ENCODE measurements around the gene EMX1. TPM values are rescaled to one million over a fixed set of nuclear protein-coding genes. Genes with fewer than 3 reads are reported as not detected.

EMX1 gene
- total and polyA plus RNA-seq, 2 of the 13 experiments (the other 11 are each of a cell fraction or from before 2014, with no cell fraction given) = 0.62 to 4.9 TPM

- H3K9ac ChIP-seq (ENCODE audit: insufficient read depth, low read depth, low read length) = no peak overlapping the region
- H2AFZ ChIP-seq (ENCODE audit: low read length) = no peak overlapping the region
- H3K36me3 ChIP-seq (replicated peaks in 1 of 2; ENCODE audit: control insufficient read depth in 1 of 2, insufficient read depth in 2 of 2, low read length in 2 of 2) = no peaks in the 10 kb centered on the region
- 75% methylated on average over 7 of the region's 12 CpGs for WGBS (ENCODE audit: low lambda C conversion rate)
- FAIRE-seq (no peak), DNase-seq (ENCODE audit: low spot score) (no peak), ATAC-seq (no peak)
- CTCF ChIA-PET (ENCODE audit: low intra/inter-chr PET ratio, low total read pairs) = interaction anchor here (4.9 kb wide), 1 partner anchor 40 kb away, joined by 67 read pairs; no protein-coding TSS in a partner anchor
- in situ Hi-C loops (cut with HindIII; ENCODE audit: extremely low pct_ligation_motif_present, low pct_unique_long_range_greater_than_20kb) (no loop called here), intact Hi-C loops (cut with micrococcal nuclease; ENCODE audit: unreplicated experiment) (no loop called here)
- H3K79me2 ChIP-seq (ENCODE audit: insufficient read depth, low read length) = no peaks in the 10 kb centered on the region
- no TSS peak for BruUV-seq (replicated peaks)
- no peaks in the 10 kb centered on the region; the same call in 1 of the 2 replicates for H4K20me1 ChIP-seq (ENCODE audit: insufficient read depth, low read length)
- H3K4me1 ChIP-seq (ENCODE audit: insufficient read depth, low read length) = peaks cover 9% of the 10 kb centered on the region; the same call in 1 of the 2 replicates
- POLR2A ChIA-PET = interaction anchor here (1.9 kb wide), 1 partner anchor 40 kb away, joined by 4 read pairs; no protein-coding TSS in a partner anchor
- no peak overlapping the region for H3K27ac ChIP-seq (ENCODE audit: extremely low read length, insufficient read depth, low read length)
- H3K27me3 ChIP-seq (ENCODE audit: control insufficient read depth in 1 of 2, insufficient read depth in 2 of 2, low read length in 2 of 2) = peaks cover 0 to 16% of the 10 kb centered on the region in 2 experiments; a peak in 3 of 5 replicates
- H3K9me3 ChIP-seq (ENCODE audit: low read length) = no peaks in the 10 kb centered on the region
- TF ChIP-seq AGO2 (optimal IDR thresholded peaks at IDR 0.05; ENCODE audit: low read depth, low read length) (peak; percentile 61), GTF3A (CRISPR knock-in tag; conservative IDR thresholded peaks at IDR 0.05) (no peak)
- H3K4me2 ChIP-seq (ENCODE audit: low read depth, low read length) = no peak overlapping the region
- no peak overlapping the region for H3K4me3 ChIP-seq (replicated peaks in 1 of 3; ENCODE audit: insufficient read depth in 1 of 3, low read depth in 2 of 3, low read length in 3 of 3)
Measured at GRCh38 chr2:72933646-72934151, 16.4 kb downstream of the EMX1 start.

GRCh38 chr2:72934683-72935610 is 17.6 kb downstream of the EMX1 start:
- H3K9ac ChIP-seq (ENCODE audit: insufficient read depth, low read depth, low read length) = no peak overlapping the region
- H3K4me2 ChIP-seq (ENCODE audit: low read depth, low read length) = no peak overlapping the region
- H4K20me1 ChIP-seq (ENCODE audit: insufficient read depth, low read length) = no peaks in the 10 kb centered on the region; the same call in 1 of the 2 replicates
- H2AFZ ChIP-seq (ENCODE audit: low read length) = no peak overlapping the region
- H3K4me1 ChIP-seq (ENCODE audit: insufficient read depth, low read length) = peaks cover 9% of the 10 kb centered on the region; the same call in 1 of the 2 replicates
- peak; percentile 82 for ATAC-seq
- ChIA-PET POLR2A (interaction anchor here (1.2 kb wide), 1 partner anchor 16 kb away, joined by 4 read pairs; no protein-coding TSS in a partner anchor), CTCF (ENCODE audit: low intra/inter-chr PET ratio, low total read pairs) (interaction anchor here (0.6 to 4.9 kb wide), 3 partner anchors 41 to 72 kb away, joined by 3 to 67 read pairs (median 3); no protein-coding TSS in a partner anchor)
- H3K36me3 ChIP-seq (replicated peaks in 1 of 2; ENCODE audit: control insufficient read depth in 1 of 2, insufficient read depth in 2 of 2, low read length in 2 of 2) = no peaks in the 10 kb centered on the region
- peak; percentile 73 for DNase-seq (ENCODE audit: low spot score)
- no peak overlapping the region for H3K27ac ChIP-seq (ENCODE audit: extremely low read length, insufficient read depth, low read length)
- no TSS peak for BruUV-seq (replicated peaks)
- peaks cover 0 to 10% of the 10 kb centered on the region in 2 experiments; a peak in 2 of 5 replicates for H3K27me3 ChIP-seq (ENCODE audit: control insufficient read depth in 1 of 2, insufficient read depth in 2 of 2, low read length in 2 of 2)
- intact Hi-C loops (cut with micrococcal nuclease; ENCODE audit: unreplicated experiment) (loop anchor here (1.0 kb wide), 1 partner anchor 42 kb away; no protein-coding TSS in a partner anchor), in situ Hi-C loops (cut with HindIII; ENCODE audit: extremely low pct_ligation_motif_present, low pct_unique_long_range_greater_than_20kb) (loop anchor here (5.0 kb wide), 1 partner anchor 43 kb away; no protein-coding TSS in a partner anchor)
- H3K4me3 ChIP-seq (replicated peaks in 1 of 3; ENCODE audit: insufficient read depth in 1 of 3, low read depth in 2 of 3, low read length in 3 of 3) = no peak overlapping the region
- FAIRE-seq = peak; percentile 92
- 55% methylated on average over 14 of the region's 14 CpGs for WGBS (ENCODE audit: low lambda C conversion rate)
- no peaks in the 10 kb centered on the region for H3K79me2 ChIP-seq (ENCODE audit: insufficient read depth, low read length)
- no peaks in the 10 kb centered on the region for H3K9me3 ChIP-seq (ENCODE audit: low read length)
- TF ChIP-seq RAD21 (CRISPR knock-in tag; IDR thresholded peaks at IDR 0.05) = peak; percentile 83
- TF ChIP-seq FOSL2 (CRISPR knock-in tag; IDR thresholded peaks at IDR 0.05) = 0 out of 2 replicates have a peak, but pooled peaks have one; percentile 14
- no peak for TF ChIP-seq HMGA1 (CRISPR knock-in tag; conservative IDR thresholded peaks at IDR 0.05)
- 0 out of 2 replicates have a peak, but pooled peaks have one; percentile 29 for TF ChIP-seq MEIS1 (CRISPR knock-in tag; IDR thresholded peaks at IDR 0.05; ENCODE audit: borderline replicate concordance)
- no peak for TF ChIP-seq GABPA (IDR thresholded peaks at IDR 0.05; ENCODE audit: low read depth, low read length)
- TF ChIP-seq GABPA (CRISPR knock-in tag; IDR thresholded peaks at IDR 0.05; ENCODE audit: low read depth) = peak; percentile 68
- TF ChIP-seq SOX5 (CRISPR knock-in tag; IDR thresholded peaks at IDR 0.05; ENCODE audit: borderline replicate concordance) = no peak
- TF ChIP-seq THAP9 (CRISPR knock-in tag; IDR thresholded peaks at IDR 0.05; ENCODE audit: borderline replicate concordance) = no peak; the same call in 1 of the 2 replicates
- TF ChIP-seq PITX1 (CRISPR knock-in tag; IDR thresholded peaks at IDR 0.05) = 0 out of 2 replicates have a peak, but pooled peaks have one; percentile 8

Measured in HepG2 (cell line).